Ectodermal cell (in vitro differentiated cells): Measurements from ENCODE around the gene KANTR.

ENCODE experiments used
- H3K27ac ChIP-seq: 2 replicates; pipeline ENCODE4 v1.7.0; 2013; ENCODE audit warnings: mild to moderate bottlenecking, low read depth, low read length; ENCODE audit not compliant: insufficient read depth, poor library complexity, severe bottlenecking
- H3K27me3 ChIP-seq: 2 replicates; pipeline ENCODE4 v1.7.0; 2013; ENCODE audit warnings: mild to moderate bottlenecking, low read length; ENCODE audit not compliant: insufficient read depth, control insufficient read depth, poor library complexity, severe bottlenecking
- H3K36me3 ChIP-seq: one replicate; pipeline ENCODE4 v1.7.0; 2013; ENCODE audit warnings: low read length; ENCODE audit not compliant: control insufficient read depth, insufficient read depth
- H3K4me1 ChIP-seq: one replicate; pipeline ENCODE4 v1.7.0; 2013; ENCODE audit warnings: low read length; ENCODE audit not compliant: control insufficient read depth, insufficient read depth
- H3K4me3 ChIP-seq: 2 replicates; pipeline ENCODE4 v1.7.0; 2013; ENCODE audit warnings: low read depth, low read length, control low read depth; ENCODE audit not compliant: insufficient read depth
- H3K9me3 ChIP-seq: 2 replicates; pipeline ENCODE4 v1.7.0; 2013; ENCODE audit warnings: mild to moderate bottlenecking, low read length, moderate library complexity; ENCODE audit not compliant: control insufficient read depth
- WGBS, 2 experiments: methylation state at CpG; one replicate each; pipeline ENCODE4 v1.1.7; 2013; ENCODE audit warnings: missing lambda C conversion rate in 2 of 2; 5-methylcytosine and 5-hydroxymethylcytosine counted together

Gene KANTR

GRCh38 chrX:53089925-53090324 lies 4.0 kb upstream of the KANTR start:
- H3K27me3 ChIP-seq = no peaks in the 10 kb centered on the region
- no peaks in the 10 kb centered on the region for H3K9me3 ChIP-seq
- H3K27ac ChIP-seq = no peak overlapping the region
- H3K36me3 ChIP-seq = peaks cover 10% of the 10 kb centered on the region
- H3K4me1 ChIP-seq = no peaks in the 10 kb centered on the region
- 94 to 100% methylated on average over 2 of the region's 2 CpGs for WGBS, 2 experiments
- H3K4me3 ChIP-seq = no peak overlapping the region

GRCh38 chrX:53091354-53091753 lies 2.6 kb upstream of the KANTR start:
- no peaks in the 10 kb centered on the region for H3K36me3 ChIP-seq
- no peaks in the 10 kb centered on the region for H3K9me3 ChIP-seq
- no peaks in the 10 kb centered on the region for H3K4me1 ChIP-seq
- H3K27ac ChIP-seq = no peak overlapping the region
- H3K27me3 ChIP-seq = no peaks in the 10 kb centered on the region
- no peak overlapping the region for H3K4me3 ChIP-seq
- 91 to 94% methylated on average over 2 of the region's 2 CpGs for WGBS, 2 experiments

GRCh38 chrX:53093177-53093655 lies 726 bp upstream of the KANTR start:
- Histone ChIP-seq H3K27ac (peak overlapping the region; percentile 81), H3K4me1 (no peaks in the 10 kb centered on the region), H3K9me3 (no peaks in the 10 kb centered on the region), H3K27me3 (no peaks in the 10 kb centered on the region), H3K4me3 (peak overlapping the region; percentile 32), H3K36me3 (no peaks in the 10 kb centered on the region)
- 1% methylated on average over 16 of the region's 16 CpGs for WGBS, 2 experiments

GRCh38 chrX:53094582-53094905 lies 602 bp downstream of the KANTR start:
- Histone ChIP-seq H3K27ac (no peak overlapping the region), H3K4me1 (no peaks in the 10 kb centered on the region)
- WGBS, 2 experiments = 0 to 1% methylated on average over 4 to 5 of the region's 5 CpGs

GRCh38 chrX:53095796-53096195 lies 1.9 kb downstream of the KANTR start:
- Histone ChIP-seq H3K27ac (no peak overlapping the region), H3K9me3 (no peaks in the 10 kb centered on the region), H3K36me3 (no peaks in the 10 kb centered on the region), H3K4me3 (no peak overlapping the region), H3K4me1 (no peaks in the 10 kb centered on the region), H3K27me3 (no peaks in the 10 kb centered on the region)
- 87 to 91% methylated on average over 2 to 3 of the region's 3 CpGs for WGBS, 2 experiments

More at GRCh38 chrX:53094582-53094905, 602 bp downstream of the KANTR start:
- Histone ChIP-seq H3K36me3 (no peaks in the 10 kb centered on the region), H3K9me3 (no peaks in the 10 kb centered on the region), H3K4me3 (peak overlapping the region; percentile 67), H3K27me3 (no peaks in the 10 kb centered on the region)

GRCh38 chrX:53114864-53115549 lies 21.1 kb downstream of the KANTR start:
- no peaks in the 10 kb centered on the region for H3K4me1 ChIP-seq
- H3K4me3 ChIP-seq = no peak overlapping the region
- H3K9me3 ChIP-seq = no peaks in the 10 kb centered on the region
- H3K27ac ChIP-seq = no peak overlapping the region
- H3K36me3 ChIP-seq = no peaks in the 10 kb centered on the region
- H3K27me3 ChIP-seq = no peaks in the 10 kb centered on the region
- WGBS, 2 experiments = 97 to 99% methylated on average over 6 of the region's 6 CpGs

- no peak overlapping the region for H3K4me3 ChIP-seq
- H3K27ac ChIP-seq = no peak overlapping the region
- no peaks in the 10 kb centered on the region for H3K36me3 ChIP-seq
- no peaks in the 10 kb centered on the region for H3K27me3 ChIP-seq
- no peaks in the 10 kb centered on the region for H3K9me3 ChIP-seq
- H3K4me1 ChIP-seq = no peaks in the 10 kb centered on the region
- whole genome bisulfite sequencing, 2 experiments = 84 to 100% methylated on average over 1 to 2 of the region's 2 CpGs
Observed at GRCh38 chrX:53115550-53115874, 21.6 kb downstream of the KANTR start.

- H3K4me3 ChIP-seq = no peak overlapping the region
- H3K36me3 ChIP-seq = no peaks in the 10 kb centered on the region
- H3K27me3 ChIP-seq = no peaks in the 10 kb centered on the region
- H3K27ac ChIP-seq = no peak overlapping the region
- no peaks in the 10 kb centered on the region for H3K4me1 ChIP-seq
- no peaks in the 10 kb centered on the region for H3K9me3 ChIP-seq
- WGBS, 2 experiments = 96 to 100% methylated on average over 3 of the region's 3 CpGs
Observed at GRCh38 chrX:53116101-53116500, 22.2 kb downstream of the KANTR start.

- Histone ChIP-seq H3K27me3 (no peaks in the 10 kb centered on the region), H3K4me3 (no peak overlapping the region), H3K9me3 (no peaks in the 10 kb centered on the region), H3K36me3 (no peaks in the 10 kb centered on the region), H3K27ac (no peak overlapping the region), H3K4me1 (no peaks in the 10 kb centered on the region)
- 100% methylated on average over 1 of the region's 1 CpG; no CpG with 5 or more reads in 1 of the 2 experiments for WGBS, 2 experiments
Observed at GRCh38 chrX:53122013-53122412, 28.1 kb downstream of the KANTR start.

- H3K4me1 ChIP-seq = no peaks in the 10 kb centered on the region
- H3K4me3 ChIP-seq = no peak overlapping the region
- no peak overlapping the region for H3K27ac ChIP-seq
- H3K27me3 ChIP-seq = no peaks in the 10 kb centered on the region
- no peaks in the 10 kb centered on the region for H3K36me3 ChIP-seq
- no peaks in the 10 kb centered on the region for H3K9me3 ChIP-seq
Observed at GRCh38 chrX:53125506-53125905, 31.6 kb downstream of the KANTR start.

- Histone ChIP-seq H3K4me3 (no peak overlapping the region), H3K9me3 (no peaks in the 10 kb centered on the region), H3K27me3 (no peaks in the 10 kb centered on the region), H3K36me3 (no peaks in the 10 kb centered on the region), H3K27ac (no peak overlapping the region), H3K4me1 (no peaks in the 10 kb centered on the region)
- no CpG with 5 or more reads among the region's 2 CpGs for WGBS, 2 experiments
Observed at GRCh38 chrX:53126377-53126776, 32.4 kb downstream of the KANTR start.
